H9 (cell line): ENCODE results near the gene CDH23. TPM values are rescaled to one million over a fixed set of nuclear protein-coding genes. Genes with fewer than 3 reads are reported as not detected.

Source experiments
- DNase-seq: peaks from one replicate; pipeline ENCODE4 v3.0.0-alpha.2; 2017
- H2AFZ ChIP-seq: one replicate; pipeline ENCODE4 v1.6.1; 2013; ENCODE audit warnings: mild to moderate bottlenecking, low read length, control low read depth, moderate library complexity
- H2AK5ac ChIP-seq: 2 replicates; pipeline ENCODE4 v1.6.1; 2013; ENCODE audit warnings: low read length, control low read depth, mixed read lengths; ENCODE audit not compliant: insufficient read length
- H2BK120ac ChIP-seq: one replicate; pipeline ENCODE4 v1.6.1; 2013; ENCODE audit warnings: low read depth, mild to moderate bottlenecking, low read length, control low read depth, inconsistent platforms; ENCODE audit not compliant: poor library complexity, severe bottlenecking
- H2BK12ac ChIP-seq: 2 replicates; pipeline ENCODE4 v1.6.1; 2013; ENCODE audit warnings: low read length, control low read depth, mixed read lengths, low read depth; ENCODE audit not compliant: insufficient read length
- H2BK15ac ChIP-seq: 2 replicates; pipeline ENCODE4 v1.6.1; 2013; ENCODE audit warnings: low read depth, low read length, control low read depth
- H2BK20ac ChIP-seq: one replicate; pipeline ENCODE4 v1.6.1; 2013; ENCODE audit warnings: low read depth, mild to moderate bottlenecking, low read length, control low read depth, inconsistent platforms; ENCODE audit not compliant: poor library complexity, severe bottlenecking
- H2BK5ac ChIP-seq: 2 replicates; pipeline ENCODE4 v1.6.1; 2013; ENCODE audit warnings: low read length, control low read depth, mixed read lengths; ENCODE audit not compliant: insufficient read length
- H3K14ac ChIP-seq: 2 replicates; pipeline ENCODE4 v1.6.1; 2013; ENCODE audit warnings: low read length, control low read depth; ENCODE audit not compliant: insufficient read depth
- H3K18ac ChIP-seq: 2 replicates; pipeline ENCODE4 v1.6.1; 2013; ENCODE audit warnings: low read depth, mild to moderate bottlenecking, mixed read lengths, low read length, control low read depth; ENCODE audit not compliant: insufficient read length
- H3K23ac ChIP-seq: 2 replicates; pipeline ENCODE4 v1.6.1; 2013; ENCODE audit warnings: low read length, control low read depth, mixed read lengths, low read depth; ENCODE audit not compliant: insufficient read length
- H3K23me2 ChIP-seq: 2 replicates; pipeline ENCODE4 v1.6.1; 2013; ENCODE audit warnings: low read depth, mild to moderate bottlenecking, mixed read lengths, low read length, control low read depth; ENCODE audit not compliant: insufficient read length, poor library complexity, severe bottlenecking
- H3K27ac ChIP-seq: 2 replicates; pipeline ENCODE4 v1.5.1; 2013; ENCODE audit warnings: low read length, control low read depth, mixed read lengths, low read depth; ENCODE audit not compliant: insufficient read length
- H3K27me3 ChIP-seq: 2 replicates; pipeline ENCODE4 v1.6.1; 2013; ENCODE audit warnings: low read length, control low read depth, inconsistent platforms; ENCODE audit not compliant: insufficient read depth
- H3K4ac ChIP-seq: 2 replicates; pipeline ENCODE4 v1.6.1; 2013; ENCODE audit warnings: low read depth, mild to moderate bottlenecking, control low read depth, inconsistent platforms, low read length, moderate library complexity
- H3K4me1 ChIP-seq: 2 replicates; pipeline ENCODE4 v1.6.1; 2013; ENCODE audit warnings: low read length, control low read depth, inconsistent platforms; ENCODE audit not compliant: insufficient read depth
- H3K4me2 ChIP-seq: 2 replicates; pipeline ENCODE4 v1.6.1; 2013; ENCODE audit warnings: low read length, control low read depth, mixed read lengths; ENCODE audit not compliant: insufficient read length, insufficient read depth
- H3K56ac ChIP-seq: 2 replicates; pipeline ENCODE4 v1.6.1; 2013; ENCODE audit warnings: low read depth, mild to moderate bottlenecking, mixed read lengths, low read length, control low read depth; ENCODE audit not compliant: insufficient read length
- H3K79me1 ChIP-seq: 2 replicates; pipeline ENCODE4 v1.6.1; 2013; ENCODE audit warnings: low read depth, mild to moderate bottlenecking, moderate library complexity, low read length, control low read depth, inconsistent platforms; ENCODE audit not compliant: insufficient read depth, poor library complexity, severe bottlenecking
- H3K79me2 ChIP-seq: 2 replicates; pipeline ENCODE4 v1.6.1; 2013; ENCODE audit warnings: low read length, control low read depth, inconsistent platforms; ENCODE audit not compliant: insufficient read depth
- H3K9ac ChIP-seq: 2 replicates; pipeline ENCODE4 v1.6.1; 2013; ENCODE audit warnings: low read length, control low read depth, mixed read lengths; ENCODE audit not compliant: insufficient read length; ENCODE audit errors: extremely low read depth
- H3K9me3 ChIP-seq: one replicate; pipeline ENCODE4 v1.6.1; 2013; ENCODE audit warnings: low read depth, low read length, inconsistent platforms; ENCODE audit not compliant: control insufficient read depth
- H3T11ph ChIP-seq: one replicate; pipeline ENCODE4 v1.6.1; 2013; ENCODE audit warnings: mild to moderate bottlenecking, low read length, control low read depth, inconsistent platforms
- H4K20me1 ChIP-seq: one replicate; pipeline ENCODE4 v1.6.1; 2013; ENCODE audit not compliant: control insufficient read depth, insufficient read length, insufficient read depth
- H4K5ac ChIP-seq: 2 replicates; pipeline ENCODE4 v1.6.1; 2013; ENCODE audit warnings: low read depth, mild to moderate bottlenecking, mixed read lengths, low read length, control low read depth; ENCODE audit not compliant: insufficient read length
- H4K8ac ChIP-seq: replicated peaks from 2 replicates; pipeline ENCODE4 v1.6.1; 2013; ENCODE audit warnings: low read length, control low read depth, mixed read lengths, low read depth; ENCODE audit not compliant: insufficient read length
- H4K91ac ChIP-seq: 2 replicates; pipeline ENCODE4 v1.6.1; 2013; ENCODE audit warnings: low read depth, mild to moderate bottlenecking, moderate library complexity, mixed read lengths, low read length, control low read depth; ENCODE audit not compliant: insufficient read length
- H3K27ac Mint-ChIP-seq, 3 experiments: 2 replicates in 2 of 3; 3 replicates in 1 of 3; pipeline ENCODE4 v1.8.0; 2020 to 2021; ENCODE audit warnings: mixed read lengths in 3 of 3, mild to moderate bottlenecking in 1 of 3, moderate library complexity in 1 of 3
- H3K27me3 Mint-ChIP-seq: 2 replicates; pipeline ENCODE4 v1.8.0; 2021; ENCODE audit warnings: low read depth, mild to moderate bottlenecking, moderate library complexity, mixed read lengths
- H3K36me3 Mint-ChIP-seq, 3 experiments: 2 replicates in 2 of 3; 3 replicates in 1 of 3; pipeline ENCODE4 v1.8.0; 2020 to 2021; ENCODE audit warnings: low read depth in 3 of 3, mixed read lengths in 3 of 3; ENCODE audit not compliant: insufficient read depth in 1 of 3
- H3K4me1 Mint-ChIP-seq, 2 experiments: 2 replicates each; pipeline ENCODE4 v1.8.0; 2020; ENCODE audit warnings: mixed read lengths in 2 of 2
- H3K4me3 Mint-ChIP-seq, 2 experiments: 2 replicates in 1 of 2; 3 replicates in 1 of 2; pipeline ENCODE4 v1.8.0; 2020 to 2021; ENCODE audit warnings: mild to moderate bottlenecking in 2 of 2, mixed read lengths in 2 of 2, moderate library complexity in 1 of 2
- H3K9me3 Mint-ChIP-seq, 2 experiments: 2 replicates in 1 of 2; 3 replicates in 1 of 2; pipeline ENCODE4 v1.8.0; 2020; ENCODE audit warnings: mild to moderate bottlenecking in 2 of 2, mixed read lengths in 2 of 2, moderate library complexity in 1 of 2
- WGBS: extraction: QIAGEN DNeasy Blood & Tissue Kit; methylation state at CpG from one replicate; pipeline ENCODE4 v1.1.7; 2013; ENCODE audit warnings: missing lambda C conversion rate, low lambda C conversion rate, mixed read lengths; ENCODE audit not compliant: insufficient read length; ENCODE audit errors: extremely low coverage; 5-methylcytosine and 5-hydroxymethylcytosine counted together
- total RNA-seq: library from RNA; stranded (reverse); gene quantifications from 2 replicates; pipeline ENCODE4 v1.2.1, GENCODE V29; 2021
- TF ChIP-seq, protein P1 (sequence below): fragments of 200-600 bp; sonication (generic); conservative IDR thresholded peaks from 3 replicates; pipeline ENCODE4 v1.8.0; 2021; ENCODE audit warnings: antibody characterized with exemption, mild to moderate bottlenecking

Gene CDH23
- total RNA-seq, 1 experiment from 2014 or later = 2.1 TPM

DNA sequence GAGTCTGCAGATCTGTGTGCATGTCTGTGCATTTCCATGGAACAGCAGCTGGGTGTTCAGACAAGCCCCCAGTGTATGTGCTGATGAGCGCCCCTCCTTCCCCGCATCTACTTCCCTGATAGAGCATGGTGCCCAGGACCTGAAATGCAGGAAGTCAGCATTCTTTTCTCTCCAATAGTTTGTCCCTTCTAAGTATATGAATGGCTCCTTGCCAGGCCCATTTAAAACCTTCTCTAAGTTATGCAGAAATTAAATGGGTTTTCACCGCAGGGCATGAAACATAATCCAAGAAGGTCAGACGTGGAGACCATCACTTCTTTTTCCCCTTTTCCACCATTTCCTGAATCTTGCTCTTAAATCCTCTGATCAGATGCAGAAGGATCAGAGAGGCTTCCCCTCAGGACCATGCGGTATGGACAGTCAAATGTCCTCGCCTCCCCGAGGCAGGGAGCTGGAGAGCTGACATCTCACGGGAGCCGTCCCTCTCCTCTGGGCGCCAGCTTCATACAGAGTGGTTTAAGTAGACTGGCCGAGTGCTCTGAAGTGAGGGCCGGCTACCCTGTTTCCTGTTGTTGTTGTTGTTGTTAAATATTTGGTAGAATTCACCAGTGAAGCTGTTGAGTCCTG, 167.6 kb downstream of the CDH23 start:
- Histone ChIP-seq H3K4ac (no peak overlapping the region), H3K9me3 (no peaks in the 10 kb centered on the region), H3T11ph (no peak overlapping the region), H3K9ac (no peak overlapping the region), H3K56ac (no peak overlapping the region), H2BK5ac (no peak overlapping the region), H4K5ac (no peak overlapping the region), H3K18ac (no peak overlapping the region), H3K4me1 (peaks cover 13% of the 10 kb centered on the region; the same call in 1 of the 2 replicates), H4K8ac (no peak overlapping the region), H2AFZ (no peak overlapping the region), H3K27me3 (no peaks in the 10 kb centered on the region), H3K23me2 (no peaks in the 10 kb centered on the region), H3K27ac (no peak overlapping the region), H3K4me2 (no peak overlapping the region), H3K79me1 (no peaks in the 10 kb centered on the region), H3K79me2 (no peaks in the 10 kb centered on the region), H4K91ac (no peak overlapping the region), H2BK15ac (no peak overlapping the region), H2AK5ac (no peak overlapping the region), H4K20me1 (no peaks in the 10 kb centered on the region), H3K14ac (no peak overlapping the region), H2BK120ac (no peak overlapping the region), H2BK12ac (no peak overlapping the region), H3K23ac (no peak overlapping the region), H2BK20ac (no peak overlapping the region)
- Mint-ChIP-seq H3K4me3 (no peak overlapping the region), H3K27me3 (peaks cover 4% of the 10 kb centered on the region), H3K4me1 (peaks cover 30 to 35% of the 10 kb centered on the region in 2 experiments), H3K9me3 (no peaks in the 10 kb centered on the region), H3K27ac (no peak overlapping the region), H3K36me3 (no peaks in the 10 kb centered on the region)
- no CpG with 5 or more reads among the region's 12 CpGs for WGBS
- DNase-seq = no peak
- TF ChIP-seq, protein P1, sequence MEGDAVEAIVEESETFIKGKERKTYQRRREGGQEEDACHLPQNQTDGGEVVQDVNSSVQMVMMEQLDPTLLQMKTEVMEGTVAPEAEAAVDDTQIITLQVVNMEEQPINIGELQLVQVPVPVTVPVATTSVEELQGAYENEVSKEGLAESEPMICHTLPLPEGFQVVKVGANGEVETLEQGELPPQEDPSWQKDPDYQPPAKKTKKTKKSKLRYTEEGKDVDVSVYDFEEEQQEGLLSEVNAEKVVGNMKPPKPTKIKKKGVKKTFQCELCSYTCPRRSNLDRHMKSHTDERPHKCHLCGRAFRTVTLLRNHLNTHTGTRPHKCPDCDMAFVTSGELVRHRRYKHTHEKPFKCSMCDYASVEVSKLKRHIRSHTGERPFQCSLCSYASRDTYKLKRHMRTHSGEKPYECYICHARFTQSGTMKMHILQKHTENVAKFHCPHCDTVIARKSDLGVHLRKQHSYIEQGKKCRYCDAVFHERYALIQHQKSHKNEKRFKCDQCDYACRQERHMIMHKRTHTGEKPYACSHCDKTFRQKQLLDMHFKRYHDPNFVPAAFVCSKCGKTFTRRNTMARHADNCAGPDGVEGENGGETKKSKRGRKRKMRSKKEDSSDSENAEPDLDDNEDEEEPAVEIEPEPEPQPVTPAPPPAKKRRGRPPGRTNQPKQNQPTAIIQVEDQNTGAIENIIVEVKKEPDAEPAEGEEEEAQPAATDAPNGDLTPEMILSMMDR = no peak
